ENCODE measurements around the gene GMIP.

DNA sequence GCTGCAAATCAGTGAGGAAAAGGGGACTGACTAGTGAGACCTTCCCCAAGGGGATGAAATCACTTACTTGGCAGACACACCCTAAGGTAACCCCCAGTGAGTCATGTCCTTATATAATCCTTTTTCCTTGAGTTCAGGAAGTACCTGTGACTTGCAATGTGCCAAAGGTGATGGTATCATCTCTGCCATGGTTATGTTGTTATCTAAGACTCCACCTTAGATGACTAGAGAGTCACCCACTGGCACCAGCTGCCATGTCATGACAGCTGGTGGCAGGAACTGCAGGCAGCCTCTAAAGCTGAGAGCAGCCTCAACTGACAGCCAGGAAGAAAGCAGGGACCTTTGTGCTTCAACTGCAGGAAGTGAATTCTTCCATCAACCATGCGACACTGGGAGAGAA lies 37.4 kb downstream of the GMIP start:
- TF ChIP-seq EZH2 (IDR thresholded peaks at IDR 0.05; ENCODE audit: insufficient read depth, poor library complexity, severe bottlenecking) (no peak), EZH2phosphoT487 (IDR thresholded peaks at IDR 0.05; ENCODE audit: insufficient read depth, low read depth) (no peak)
